GM18873 (cell line): ENCODE results near the gene NLK.
"Not testable (repeated sequence)": the region's sequence is repeated elsewhere in the genome, so short reads cannot be mapped to it uniquely, and the experiment has no call there.

Experiments
- ATAC-seq: cut with Tn5 transposase; IDR thresholded peaks from one replicate; pipeline ENCODE4 v1.9.1; 2021; ENCODE audit warnings: mild to moderate bottlenecking, moderate library complexity, moderate number of reproducible peaks; ENCODE audit not compliant: unreplicated experiment, low FRiP score

The NLK gene

GRCh38 chr17:28071891-28072606, 29.6 kb downstream of the NLK start:
- no peak for ATAC-seq

- no peak for ATAC-seq
Measured at GRCh38 chr17:28072936-28073533, 30.6 kb downstream of the NLK start.

DNA sequence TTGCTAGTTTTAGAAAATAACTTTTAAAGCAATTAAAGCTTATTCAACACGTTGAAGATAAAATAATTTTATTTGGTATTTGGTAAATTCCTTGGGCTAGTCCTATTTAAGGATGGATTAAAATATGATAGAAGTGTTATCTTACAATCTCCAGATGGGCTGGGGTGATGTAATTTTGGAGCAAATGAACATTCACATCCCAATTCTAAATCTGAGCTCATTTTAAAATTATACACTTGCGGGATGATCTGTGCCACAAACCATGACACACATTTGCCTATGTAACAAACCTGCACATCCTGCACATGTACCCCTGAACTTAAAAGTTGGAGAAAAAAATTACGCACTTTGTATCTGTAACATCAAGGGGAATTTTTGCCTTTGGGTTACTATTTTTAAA, 31.5 kb downstream of the NLK start:
- no peak for ATAC-seq

GRCh38 chr17:28076144-28076543, 33.7 kb downstream of the NLK start:
- no peak for ATAC-seq

DNA sequence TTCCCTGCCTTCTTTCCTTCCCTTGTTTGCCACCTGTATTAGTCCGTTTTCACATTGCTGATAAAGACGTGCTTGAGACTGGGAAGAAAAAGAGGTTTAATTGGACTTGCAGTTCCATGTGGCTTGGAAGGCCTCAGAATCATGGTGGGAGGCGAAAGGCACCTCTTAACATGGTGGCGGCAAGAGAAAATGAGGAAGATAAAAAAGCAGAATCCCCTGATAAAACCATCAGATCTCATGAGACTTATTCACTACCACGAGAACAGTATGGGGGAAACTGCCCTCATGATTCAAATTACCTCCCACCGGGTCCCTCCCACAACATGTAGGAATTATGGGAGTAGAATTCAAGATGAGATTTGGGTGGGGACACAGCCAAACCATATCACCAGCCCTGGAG, 34.7 kb downstream of the NLK start:
- ATAC-seq, result not testable (repeated sequence)

GRCh38 chr17:28078341-28079229, 36.1 kb downstream of the NLK start:
- ATAC-seq, result no peak

GRCh38 chr17:28081467-28081866, 39.0 kb downstream of the NLK start:
- ATAC-seq, result no peak

GRCh38 chr17:28085766-28086165, 43.3 kb downstream of the NLK start:
- ATAC-seq, result no peak

DNA sequence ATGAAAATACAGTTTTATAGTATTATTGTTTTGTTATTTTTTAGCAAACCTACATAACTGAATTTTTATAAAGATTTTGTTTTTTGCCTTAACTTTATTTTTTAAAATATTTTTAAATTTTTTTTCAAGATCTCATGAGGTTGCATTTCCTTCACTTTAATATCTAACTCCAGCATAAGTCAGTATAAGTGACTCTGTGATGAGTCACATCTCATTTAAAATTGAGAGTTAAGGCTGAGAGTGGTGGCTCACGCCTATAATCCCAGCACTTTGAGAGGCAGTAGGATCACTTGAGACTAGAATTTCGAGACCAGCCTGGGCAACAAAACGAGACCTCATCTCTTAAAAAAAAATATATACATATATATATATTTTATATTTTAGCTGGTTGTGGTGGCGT, 44.0 kb downstream of the NLK start:
- no peak for ATAC-seq

DNA sequence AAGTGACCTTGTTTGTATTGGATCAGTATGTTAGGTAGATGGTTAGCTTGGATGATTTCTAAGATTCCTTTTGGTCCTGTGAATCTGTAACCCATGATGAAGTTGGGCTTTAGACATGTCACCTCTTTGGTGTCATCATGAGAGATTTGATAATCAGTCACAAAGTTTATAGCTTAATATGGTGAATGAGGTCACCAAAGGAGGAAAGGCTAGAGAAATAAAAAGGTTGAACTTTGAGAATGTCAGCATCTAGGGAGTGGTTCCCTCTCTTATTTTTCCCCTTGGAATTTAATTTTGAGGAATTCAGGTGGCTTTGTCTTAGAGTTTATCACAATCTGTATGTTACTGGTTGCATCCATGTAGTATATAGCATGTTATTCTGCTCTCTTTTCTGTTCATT, 45.3 kb downstream of the NLK start:
- no peak for ATAC-seq

DNA sequence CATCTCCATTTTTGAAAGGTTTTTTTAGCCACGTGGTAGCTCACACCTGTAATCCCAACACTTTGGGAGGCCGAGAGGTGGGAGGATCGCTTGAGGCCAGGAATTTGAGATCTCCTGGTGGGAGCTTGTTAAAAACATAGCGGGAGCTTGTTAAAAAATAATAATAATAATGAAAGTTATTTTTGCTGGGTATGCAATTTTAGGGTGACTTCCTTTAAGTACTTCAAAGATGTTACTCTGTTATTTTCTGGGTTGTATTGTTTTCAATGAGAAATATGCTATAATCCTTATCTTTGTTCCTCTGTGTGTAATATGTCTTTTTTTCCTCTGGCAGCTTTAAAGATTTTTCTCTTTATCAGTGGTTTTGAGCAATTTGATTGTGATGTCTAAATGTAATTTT, 48.1 kb downstream of the NLK start:
- ATAC-seq, result no peak

- ATAC-seq, result no peak
Measured at GRCh38 chr17:28092088-28092487, 49.6 kb downstream of the NLK start.

GRCh38 chr17:28093999-28094716, 51.7 kb downstream of the NLK start:
- ATAC-seq, result no peak

- ATAC-seq, result no peak
Measured at GRCh38 chr17:28096756-28097155, 54.3 kb downstream of the NLK start.

DNA sequence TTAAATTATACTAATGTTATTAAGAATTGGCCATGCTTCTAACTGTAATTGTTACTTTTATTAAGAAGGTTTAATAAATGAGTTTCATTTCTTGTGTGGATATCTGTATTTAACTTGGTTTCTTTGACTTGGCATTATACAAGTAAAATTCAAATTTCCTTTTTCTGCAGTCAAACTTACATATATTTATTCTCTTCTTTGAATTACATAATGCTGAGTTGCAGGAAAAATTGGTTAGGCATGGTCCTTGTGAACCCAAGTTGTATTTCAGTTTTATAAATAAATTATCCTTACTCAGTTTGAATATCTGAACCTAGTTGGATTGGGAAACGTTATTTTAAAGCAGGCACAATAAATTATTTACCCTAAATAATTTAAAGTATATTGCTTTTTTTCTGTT, 54.8 kb downstream of the NLK start:
- ATAC-seq, result no peak

GRCh38 chr17:28097901-28098300, 55.4 kb downstream of the NLK start:
- ATAC-seq, result no peak

- not testable (repeated sequence) for ATAC-seq
Measured at GRCh38 chr17:28098591-28098990, 56.1 kb downstream of the NLK start.

DNA sequence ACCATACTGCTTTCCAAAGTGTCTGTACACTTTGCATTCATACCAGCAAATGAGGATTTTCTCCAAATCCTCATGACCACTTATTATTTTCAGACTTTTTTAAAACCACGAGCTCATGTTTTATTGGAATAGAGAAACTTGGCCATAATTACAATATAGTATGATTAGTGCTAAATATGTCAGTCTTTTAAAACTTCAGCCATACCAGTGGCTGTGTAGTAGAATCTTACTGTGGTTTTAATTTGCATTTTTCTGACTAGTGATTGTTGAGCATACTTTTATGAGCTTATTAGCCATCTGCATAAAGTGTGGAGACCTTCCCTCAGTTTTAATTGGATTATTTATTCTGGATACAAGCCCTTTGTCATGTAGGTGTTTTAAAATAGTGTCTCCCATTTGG, 57.8 kb downstream of the NLK start:
- ATAC-seq, result no peak

DNA sequence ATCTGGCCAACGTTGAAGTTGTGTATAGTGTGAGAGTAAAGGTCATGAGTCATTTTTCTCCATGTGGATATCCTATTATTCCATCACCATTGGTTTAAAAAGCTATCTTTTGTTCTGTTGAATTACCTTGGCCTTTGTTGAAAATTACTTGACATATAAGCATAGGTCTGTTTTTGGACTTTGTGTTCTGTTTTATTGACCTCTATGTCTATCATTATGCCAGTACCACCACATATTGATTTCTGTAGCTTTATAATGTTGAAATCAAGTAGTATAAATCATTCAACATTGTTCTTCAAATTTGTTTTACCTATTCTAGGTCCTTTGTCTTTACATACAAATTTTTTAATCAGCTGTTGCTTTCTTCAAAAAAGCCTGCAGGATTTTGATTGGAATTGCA, 58.5 kb downstream of the NLK start:
- no peak for ATAC-seq

DNA sequence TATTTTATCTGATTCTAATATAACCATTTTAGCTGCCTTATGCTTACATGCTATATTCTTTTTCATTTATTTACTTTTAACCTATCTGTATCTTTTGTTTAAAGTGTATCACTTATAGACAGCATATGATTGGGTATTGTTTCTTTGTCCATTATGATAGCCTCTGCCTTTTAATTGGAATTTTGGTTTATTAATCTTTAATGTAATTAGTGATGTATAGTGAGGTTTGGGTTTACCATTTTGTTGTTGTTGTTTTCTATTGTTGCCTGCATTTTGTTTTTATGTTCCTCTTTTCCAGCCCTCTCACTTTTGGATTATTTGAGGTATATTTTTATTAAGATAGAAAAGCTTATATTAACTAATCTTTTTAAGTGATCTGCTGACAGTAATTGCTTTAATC, 59.4 kb downstream of the NLK start:
- ATAC-seq, result no peak

DNA sequence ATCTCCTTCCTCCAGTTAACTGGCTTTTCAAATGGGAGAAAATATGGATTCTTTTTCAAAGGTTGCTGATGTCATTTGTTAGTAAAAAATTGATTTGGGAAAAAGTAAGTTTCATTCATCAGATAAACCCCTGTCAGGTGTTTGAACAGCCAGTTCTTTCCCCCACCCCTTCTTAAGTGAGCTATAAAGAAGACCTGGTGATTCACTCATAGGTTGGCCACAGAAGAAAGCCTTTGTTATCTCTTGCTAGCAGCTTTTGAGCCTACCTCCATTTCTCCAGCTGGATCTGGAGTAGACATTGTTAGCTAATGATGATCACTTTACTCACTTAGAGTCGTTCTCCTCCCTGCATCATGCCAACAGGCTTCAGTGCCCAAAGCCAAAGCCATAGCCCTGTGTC, 63.0 kb downstream of the NLK start:
- ATAC-seq, result no peak
